Keratinocyte (primary cell): ENCODE data around the gene WNT9B. TPM values are rescaled to one million over a fixed set of nuclear protein-coding genes. Genes with fewer than 3 reads are reported as not detected.

Experiments used
- DNase-seq: peaks from one replicate; pipeline ENCODE4 v3.0.0-alpha.2; 2011; ENCODE audit warnings: low read depth, missing footprints, low spot score
- FAIRE-seq: peaks from 2 replicates; lab custom pipeline; 2011; peaks lifted over from hg19 to GRCh38; lab: Jason Lieb, UNC
- H2AFZ ChIP-seq: 2 replicates; pipeline ENCODE4 v1.6.0; 2012; ENCODE audit warnings: low read length, control low read depth, inconsistent platforms; ENCODE audit not compliant: control insufficient read depth
- H3K27ac ChIP-seq: 2 replicates; pipeline ENCODE4 v1.5.1; 2011; ENCODE audit warnings: low read length; ENCODE audit not compliant: control insufficient read depth, insufficient read depth
- H3K27me3 ChIP-seq: 3 replicates; pipeline ENCODE4 v1.6.0; 2011; ENCODE audit warnings: low read length; ENCODE audit not compliant: control insufficient read depth, insufficient read depth; ENCODE audit errors: extremely low read depth
- H3K36me3 ChIP-seq, 2 experiments: 2 replicates in 1 of 2; 3 replicates in 1 of 2; pipeline ENCODE4 v1.5.1; 2011; ENCODE audit warnings: low read length in 2 of 2, mild to moderate bottlenecking in 1 of 2; ENCODE audit not compliant: control insufficient read depth in 2 of 2, insufficient read depth in 2 of 2; ENCODE audit errors: extremely low read depth in 1 of 2
- H3K4me1 ChIP-seq: 3 replicates; pipeline ENCODE4 v1.5.1; 2011; ENCODE audit warnings: low read length; ENCODE audit not compliant: control insufficient read depth, insufficient read depth; ENCODE audit errors: extremely low read depth
- H3K4me2 ChIP-seq: 3 replicates; pipeline ENCODE4 v1.6.0; 2011; ENCODE audit warnings: low read depth, low read length; ENCODE audit not compliant: control insufficient read depth, insufficient read depth; ENCODE audit errors: extremely low read depth
- H3K4me3 ChIP-seq, 3 experiments: fragments of 200-600 bp in 1 of 3; sonication (generic) in 1 of 3; 2 replicates in 2 of 3; 3 replicates in 1 of 3; pipeline ENCODE4 v1.5.1; 2011 to 2016; ENCODE audit warnings: low read length in 3 of 3, mild to moderate bottlenecking in 3 of 3, control low read depth in 2 of 3, inconsistent platforms in 1 of 3, low read depth in 1 of 3, mixed read lengths in 1 of 3, mixed run types in 1 of 3, moderate library complexity in 1 of 3; ENCODE audit not compliant: control insufficient read depth in 2 of 3, insufficient read depth in 2 of 3; ENCODE audit errors: extremely low read depth in 1 of 3
- H3K79me2 ChIP-seq: 2 replicates; pipeline ENCODE4 v1.6.0; 2012; ENCODE audit warnings: low read length; ENCODE audit not compliant: control insufficient read depth, insufficient read depth
- H3K9ac ChIP-seq: 3 replicates; pipeline ENCODE4 v1.6.0; 2011; ENCODE audit warnings: low read length; ENCODE audit not compliant: control insufficient read depth, insufficient read depth; ENCODE audit errors: extremely low read depth
- H3K9me1 ChIP-seq: 3 replicates; pipeline ENCODE4 v1.6.0; 2011; ENCODE audit warnings: low read length; ENCODE audit not compliant: control insufficient read depth, insufficient read depth; ENCODE audit errors: extremely low read depth
- H3K9me3 ChIP-seq: 2 replicates; pipeline ENCODE4 v1.5.1; 2012; ENCODE audit warnings: low read depth, low read length; ENCODE audit not compliant: control insufficient read depth
- H4K20me1 ChIP-seq: 3 replicates; pipeline ENCODE4 v1.6.0; 2011; ENCODE audit warnings: low read length; ENCODE audit not compliant: control insufficient read depth, insufficient read depth; ENCODE audit errors: extremely low read depth
- CTCF ChIP-seq, 3 experiments: IDR thresholded peaks in 1 of 3; conservative IDR thresholded peaks in 1 of 3; optimal IDR thresholded peaks in 1 of 3; 2 replicates in 2 of 3; 3 replicates in 1 of 3; pipeline versions ENCODE3 to v1.5.1; 2011; ENCODE audit warnings: low read length in 3 of 3, mild to moderate bottlenecking in 3 of 3, moderate library complexity in 2 of 3, control low read depth in 1 of 3, inconsistent platforms in 1 of 3; ENCODE audit not compliant: insufficient read depth in 2 of 3; ENCODE audit errors: extremely low read depth in 1 of 3
- EZH2 ChIP-seq: IDR thresholded peaks from one replicate; pipeline ENCODE4 v1.6.1; 2012; ENCODE audit warnings: inconsistent platforms, mild to moderate bottlenecking, low read length, moderate library complexity
- dilution Hi-C: fragments of 300-500 bp; cut with MboI; formaldehyde crosslinking; loops from one replicate; pipeline ENCODE4 v1.7.0; 2020; ENCODE audit warnings: low sequenced_read_pairs; ENCODE audit not compliant: extremely low pct_ligation_motif_present
- polyA plus RNA-seq, 5 experiments: library from polyadenylated mRNA; depleted of rRNA in 3 of 5; stranded (reverse) in 3 of 5; stranded (forward) in 1 of 5; unstranded in 1 of 5; fragments of >200 nt; gene quantifications; 1 replicate in 1 of 5; 2 replicates in 3 of 5; 3 replicates in 1 of 5; pipeline versions ENCODE4 v1.2.1 to v1.2.3, GENCODE V29; 2011 to 2012; ENCODE audit warnings: missing spikeins in 2 of 5, low read depth in 1 of 5, low replicate concordance in 1 of 5

The WNT9B gene
- polyA plus RNA-seq, 1 donor (not counting 4 experiments of a cell fraction or from before 2014, with no cell fraction given) = not detected

GRCh38 chr17:46850688-46851028 lies 725 bp upstream of the WNT9B start:
- no peak overlapping the region for H2AFZ ChIP-seq
- H3K4me1 ChIP-seq = no peaks in the 10 kb centered on the region
- H3K9me1 ChIP-seq = no peaks in the 10 kb centered on the region
- peak overlapping the region; percentile 36 for H3K4me2 ChIP-seq
- DNase-seq (no peak), FAIRE-seq (no peak)
- dilution Hi-C loops = no loop called here
- no peaks in the 10 kb centered on the region for H3K9me3 ChIP-seq
- peaks cover 41% of the 10 kb centered on the region for H3K27me3 ChIP-seq
- H3K79me2 ChIP-seq = no peaks in the 10 kb centered on the region
- H3K4me3 ChIP-seq = no peak overlapping the region
- H4K20me1 ChIP-seq = peaks cover 2% of the 10 kb centered on the region
- no peaks in the 10 kb centered on the region for H3K36me3 ChIP-seq
- H3K9ac ChIP-seq = no peak overlapping the region
- H3K27ac ChIP-seq = no peak overlapping the region
- TF ChIP-seq EZH2 (peak; percentile 84), CTCF (optimal IDR thresholded peaks at IDR 0.05 in 1 of 3, IDR thresholded peaks at IDR 0.05 in 1 of 3, conservative IDR thresholded peaks at IDR 0.05 in 1 of 3; ENCODE audit: extremely low read depth in 1 of 3, insufficient read depth in 2 of 3, low read length in 3 of 3) (no peak)

GRCh38 chr17:46853896-46854444 lies 2.6 kb downstream of the WNT9B start:
- Histone ChIP-seq H3K27ac (no peak overlapping the region), H4K20me1 (peaks cover 2% of the 10 kb centered on the region), H3K4me2 (no peak overlapping the region), H3K9ac (no peak overlapping the region), H3K27me3 (peaks cover 35% of the 10 kb centered on the region), H3K9me3 (no peaks in the 10 kb centered on the region), H3K4me3 (no peak overlapping the region), H3K79me2 (no peaks in the 10 kb centered on the region), H3K9me1 (no peaks in the 10 kb centered on the region), H3K36me3 (no peaks in the 10 kb centered on the region), H2AFZ (no peak overlapping the region), H3K4me1 (no peaks in the 10 kb centered on the region)
- TF ChIP-seq EZH2 = no peak
- no peak for TF ChIP-seq CTCF (optimal IDR thresholded peaks at IDR 0.05 in 1 of 3, IDR thresholded peaks at IDR 0.05 in 1 of 3, conservative IDR thresholded peaks at IDR 0.05 in 1 of 3; ENCODE audit: extremely low read depth in 1 of 3, insufficient read depth in 2 of 3, low read length in 3 of 3)
- FAIRE-seq (no peak), DNase-seq (no peak)
- dilution Hi-C loops = no loop called here
